H1 (cell line): ENCODE data around the gene SRRM4. TPM values are rescaled to one million over a fixed set of nuclear protein-coding genes. Genes with fewer than 3 reads are reported as not detected.

Experiments used
- ATF3 ChIP-seq: IDR thresholded peaks from 2 replicates; pipeline ENCODE4 v1.6.1; 2011; ENCODE audit warnings: low read depth, mild to moderate bottlenecking, low read length; ENCODE audit not compliant: insufficient read depth
- CHD1 ChIP-seq: IDR thresholded peaks from 2 replicates; pipeline ENCODE4 v1.6.1; 2012; ENCODE audit warnings: low read depth, low read length, improper control_type of control experiment
- CTBP2 ChIP-seq: IDR thresholded peaks from 2 replicates; pipeline ENCODE4 v1.7.0; 2011; ENCODE audit warnings: borderline replicate concordance, mild to moderate bottlenecking, moderate library complexity, mixed read lengths, low read length; ENCODE audit not compliant: insufficient read depth, insufficient read length
- FOSL1 ChIP-seq: IDR thresholded peaks from 2 replicates; pipeline ENCODE4 v1.6.1; 2011; ENCODE audit warnings: mild to moderate bottlenecking, low read depth, low read length, moderate library complexity; ENCODE audit not compliant: insufficient read depth
- HDAC6 ChIP-seq: IDR thresholded peaks from one replicate; pipeline ENCODE4 v1.7.1; 2012; ENCODE audit warnings: low read depth, mild to moderate bottlenecking, inconsistent platforms, low read length, moderate library complexity
- JUN ChIP-seq: IDR thresholded peaks from 2 replicates; pipeline ENCODE4 v1.6.1; 2011; ENCODE audit warnings: low read depth, mild to moderate bottlenecking, improper control_type of control experiment, low read length
- KDM4A ChIP-seq: IDR thresholded peaks from one replicate; pipeline ENCODE4 v1.7.1; 2012; ENCODE audit warnings: low read depth, mild to moderate bottlenecking, moderate library complexity, low read length, inconsistent platforms; ENCODE audit not compliant: severe bottlenecking
- KDM5A ChIP-seq: fragments of 200-600 bp; IDR thresholded peaks from 2 replicates; pipeline ENCODE4 v1.7.1; 2012; ENCODE audit warnings: mild to moderate bottlenecking, low read length, inconsistent platforms, mixed read lengths
- MAFK ChIP-seq: IDR thresholded peaks from 2 replicates; pipeline ENCODE4 v1.6.1; 2012; ENCODE audit warnings: low read depth, mild to moderate bottlenecking, improper control_type of control experiment, low read length
- MAX ChIP-seq: IDR thresholded peaks from 2 replicates; pipeline ENCODE4 v1.6.1; 2012; ENCODE audit warnings: inconsistent platforms
- POU5F1 ChIP-seq: IDR thresholded peaks from 2 replicates; pipeline ENCODE4 v1.6.1; 2011; ENCODE audit warnings: low read depth, mild to moderate bottlenecking, low read length, moderate library complexity
- RFX5 ChIP-seq: IDR thresholded peaks from 2 replicates; pipeline ENCODE4 v1.6.1; 2011; ENCODE audit warnings: low read depth, low read length, improper control_type of control experiment, borderline replicate concordance
- RXRA ChIP-seq: IDR thresholded peaks from 2 replicates; pipeline ENCODE4 v1.6.1; 2011; ENCODE audit warnings: low read depth, mild to moderate bottlenecking, low read length, moderate library complexity; ENCODE audit not compliant: insufficient read depth
- SIN3A ChIP-seq, 2 experiments: IDR thresholded peaks in 1 of 2; conservative IDR thresholded peaks in 1 of 2; 2 replicates each; pipeline ENCODE4 v1.6.1; 2011 to 2012; ENCODE audit warnings: low read length in 2 of 2, improper control_type of control experiment in 1 of 2, low read depth in 1 of 2, mild to moderate bottlenecking in 1 of 2
- SIX5 ChIP-seq: IDR thresholded peaks from 2 replicates; pipeline ENCODE4 v1.6.1; 2011; ENCODE audit warnings: mild to moderate bottlenecking, low read depth, low read length
- SP1 ChIP-seq: IDR thresholded peaks from 2 replicates; pipeline ENCODE4 v1.6.1; 2011; ENCODE audit warnings: low read depth, low read length
- SUZ12 ChIP-seq: fragments of 200-600 bp; sonication (generic); IDR thresholded peaks from 2 replicates; pipeline ENCODE4 v1.6.1; 2012; ENCODE audit warnings: mild to moderate bottlenecking, inconsistent platforms, low read length, moderate library complexity, mixed read lengths
- ZNF274 ChIP-seq: IDR thresholded peaks from 2 replicates; pipeline ENCODE4 v1.7.0; 2012; ENCODE audit warnings: low read length, borderline replicate concordance; ENCODE audit errors: extremely low read depth
- polyA plus RNA-seq, 7 experiments: library from polyadenylated mRNA; depleted of rRNA in 3 of 7; stranded (reverse) in 5 of 7; unstranded in 2 of 7; fragments of >200 nt in 5 of 7; fragments of 200-250 nt in 2 of 7; gene quantifications; 1 replicate in 5 of 7; 2 replicates in 1 of 7; 4 replicates in 1 of 7; pipeline versions ENCODE4 v1.2.1 to v1.2.3, GENCODE V29; 2011 to 2013; ENCODE audit warnings: missing spikeins in 2 of 7, mixed read lengths in 2 of 7
- total RNA-seq: library from RNA; stranded (reverse); fragmentation: NEBNext Ultra II Directional; extraction: Animal tissue kit (Norgen Biotek cat#: 25700); gene quantifications from 2 replicates; pipeline ENCODE4 v1.2.1, GENCODE V29; 2021

Gene SRRM4
- total and polyA plus RNA-seq, 2 of the 8 experiments (the other 6 are each of a cell fraction or from before 2014, with no cell fraction given) = 0.53 to 1.1 TPM

GRCh38 chr12:118981285-118982211, at the start of gene SRRM4 (continued):
- TF ChIP-seq RXRA = no peak
- no peak for TF ChIP-seq SIX5
- peak; percentile 97 for TF ChIP-seq POU5F1
- TF ChIP-seq MAX = peak; percentile 62
- TF ChIP-seq FOSL1 = no peak
- no peak for TF ChIP-seq KDM5A
- TF ChIP-seq SP1 = peak; percentile 56; the same call in 1 of the 2 replicates
- TF ChIP-seq SUZ12 = no peak
- TF ChIP-seq CHD1 = no peak
- TF ChIP-seq HDAC6 = no peak
- TF ChIP-seq MAFK = no peak
- TF ChIP-seq SIN3A (conservative IDR thresholded peaks at IDR 0.05 in 1 of 2, IDR thresholded peaks at IDR 0.05 in 1 of 2; ENCODE audit: low read depth in 1 of 2, low read length in 2 of 2) = peak; percentile 96 to 98
- no peak for TF ChIP-seq ZNF274
- TF ChIP-seq JUN = no peak
- peak; percentile 24 for TF ChIP-seq CTBP2
- TF ChIP-seq KDM4A = peak; percentile 59
- no peak for TF ChIP-seq ATF3
- TF ChIP-seq RFX5 = no peak
